HepG2 (cell line): ENCODE results near the gene MRPL54. TPM values are rescaled to one million over a fixed set of nuclear protein-coding genes. Genes with fewer than 3 reads are reported as not detected.

ENCODE experiments used
- ATM ChIP-seq: fragments of 450-650 bp; IDR thresholded peaks from 2 replicates; pipeline ENCODE4 v1.7.1; 2017; ENCODE audit warnings: mild to moderate bottlenecking, borderline replicate concordance
- CEBPG ChIP-seq: IDR thresholded peaks from 2 replicates; pipeline ENCODE4 v1.6.1; 2016
- CSRNP1 ChIP-seq: sonication (generic); formaldehyde crosslinking; IDR thresholded peaks from 2 replicates; pipeline ENCODE4 v1.8.1; 2023; ENCODE audit warnings: mild to moderate bottlenecking, missing genetic modification reagents
- CTCF ChIP-seq: sonication (generic); formaldehyde crosslinking; IDR thresholded peaks from 2 replicates; pipeline ENCODE4 v1.5.0; 2020; ENCODE audit warnings: mild to moderate bottlenecking, missing genetic modification reagents, moderate library complexity
- ETS1 ChIP-seq: sonication (generic); formaldehyde crosslinking; IDR thresholded peaks from 2 replicates; pipeline ENCODE4 v1.4.0; 2020; ENCODE audit warnings: missing genetic modification reagents
- FOSL2 ChIP-seq: sonication (generic); formaldehyde crosslinking; IDR thresholded peaks from 2 replicates; pipeline ENCODE4 v1.4.0; 2020; ENCODE audit warnings: missing genetic modification reagents
- KLF6 ChIP-seq: IDR thresholded peaks from 2 replicates; pipeline ENCODE4 v1.8.0; 2016; ENCODE audit warnings: missing biosample characterization, missing genetic modification reagents
- MAZ ChIP-seq, 2 experiments: sonication (generic) in 1 of 2; formaldehyde crosslinking in 1 of 2; IDR thresholded peaks; 2 replicates each; pipeline versions ENCODE4 v1.5.0 to v1.6.1; 2012 to 2020; ENCODE audit warnings: low read depth in 2 of 2, mild to moderate bottlenecking in 2 of 2, borderline replicate concordance in 1 of 2, improper control_type of control experiment in 1 of 2, low read length in 1 of 2, missing genetic modification reagents in 1 of 2, moderate library complexity in 1 of 2
- MEF2D ChIP-seq: sonication (generic); formaldehyde crosslinking; IDR thresholded peaks from 2 replicates; pipeline ENCODE4 v1.5.1; 2020; ENCODE audit warnings: mild to moderate bottlenecking, missing genetic modification reagents
- NAIF1 ChIP-seq: sonication (generic); formaldehyde crosslinking; IDR thresholded peaks from 2 replicates; pipeline ENCODE4 v1.5.0; 2020; ENCODE audit warnings: mild to moderate bottlenecking, missing genetic modification reagents, borderline replicate concordance
- PITX1 ChIP-seq: sonication (generic); formaldehyde crosslinking; IDR thresholded peaks from 2 replicates; pipeline ENCODE4 v1.5.1; 2020; ENCODE audit warnings: mild to moderate bottlenecking, missing genetic modification reagents
- RNF2 ChIP-seq: fragments of 450-650 bp; conservative IDR thresholded peaks from 2 replicates; pipeline ENCODE4 v1.6.1; 2016; ENCODE audit warnings: low read depth
- SALL1 ChIP-seq: sonication (generic); formaldehyde crosslinking; IDR thresholded peaks from 2 replicates; pipeline ENCODE4 v1.8.0; 2022; ENCODE audit warnings: mild to moderate bottlenecking, missing genetic modification reagents
- SNRNP70 ChIP-seq: fragments of 200-400 bp; formaldehyde crosslinking; IDR thresholded peaks from 2 replicates; pipeline ENCODE4 v1.6.1; 2017; ENCODE audit warnings: mild to moderate bottlenecking, low read depth, low read length, moderate library complexity
- SP1 ChIP-seq, 2 experiments: fragments of 450-650 bp in 1 of 2; sonication (generic) in 1 of 2; formaldehyde crosslinking in 1 of 2; IDR thresholded peaks; 2 replicates each; pipeline versions ENCODE4 v1.4.0 to v1.6.1; 2016 to 2020; ENCODE audit warnings: missing genetic modification reagents in 1 of 2
- SPEN ChIP-seq: sonication (generic); formaldehyde crosslinking; IDR thresholded peaks from 2 replicates; pipeline ENCODE4 v1.5.1; 2020; ENCODE audit warnings: low read depth, mild to moderate bottlenecking, missing genetic modification reagents
- ZBTB20 ChIP-seq: sonication (generic); formaldehyde crosslinking; IDR thresholded peaks from 2 replicates; pipeline ENCODE4 v1.8.1; 2023; ENCODE audit warnings: missing genetic modification reagents, low read depth, mild to moderate bottlenecking, borderline replicate concordance
- ZFY ChIP-seq: sonication (generic); formaldehyde crosslinking; IDR thresholded peaks from 2 replicates; pipeline ENCODE4 v1.4.0; 2020; ENCODE audit warnings: missing genetic modification reagents
- ZMYM3 ChIP-seq: sonication (generic); formaldehyde crosslinking; IDR thresholded peaks from 2 replicates; pipeline ENCODE4 v1.5.1; 2020; ENCODE audit warnings: mild to moderate bottlenecking, missing genetic modification reagents
- ZNF260 ChIP-seq: sonication (generic); formaldehyde crosslinking; IDR thresholded peaks from 2 replicates; pipeline ENCODE4 v1.4.0; 2020; ENCODE audit warnings: missing genetic modification reagents, low read depth, mild to moderate bottlenecking, borderline replicate concordance
- ZNF367 ChIP-seq: sonication (generic); formaldehyde crosslinking; IDR thresholded peaks from 2 replicates; pipeline ENCODE4 v1.4.0; 2020; ENCODE audit warnings: missing genetic modification reagents, borderline replicate concordance
- ZNF552 ChIP-seq: sonication (generic); formaldehyde crosslinking; IDR thresholded peaks from 2 replicates; pipeline ENCODE4 v1.9.0; 2022; ENCODE audit warnings: missing genetic modification reagents, mild to moderate bottlenecking, borderline replicate concordance
- ZNF564 ChIP-seq: sonication (generic); formaldehyde crosslinking; IDR thresholded peaks from 2 replicates; pipeline ENCODE4 v1.8.1; 2023; ENCODE audit warnings: mild to moderate bottlenecking, missing genetic modification reagents
- ZNF652 ChIP-seq: IDR thresholded peaks from 2 replicates; pipeline ENCODE4 v1.6.1; 2016; ENCODE audit warnings: low read depth, borderline replicate concordance
- polyA plus RNA-seq, 8 experiments: library from polyadenylated mRNA; depleted of rRNA in 3 of 8; stranded (reverse) in 7 of 8; unstranded in 1 of 8; fragments of >200 nt; fragmentation: Illumina TruSeq in 4 of 8; extraction: Trizol in 4 of 8; gene quantifications; 2 replicates each; pipeline versions ENCODE4 v1.2.1 to v1.2.3, GENCODE V29; 2011 to 2016; ENCODE audit warnings: low read depth in 4 of 8, missing spikeins in 1 of 8, mixed read lengths in 1 of 8; ENCODE audit not compliant: insufficient read depth in 1 of 8
- total RNA-seq, 5 experiments: library from RNA; depleted of rRNA; stranded (reverse); fragments of >200 nt; fragmentation: Illumina TruSeq; extraction: Trizol; gene quantifications; 2 replicates each; pipeline ENCODE4 v1.2.3, GENCODE V29; 2016; ENCODE audit warnings: low read depth in 1 of 5
- TF ChIP-seq, protein P1 (sequence below): IDR thresholded peaks from 2 replicates; pipeline ENCODE4 v1.6.1; 2012; ENCODE audit warnings: inconsistent platforms

MRPL54 gene
- total and polyA plus RNA-seq, 2 of the 13 experiments (the other 11 are each of a cell fraction or from before 2014, with no cell fraction given) = 36.8 to 66.9 TPM

- TF ChIP-seq ZNF552 (CRISPR knock-in tag) = 0 out of 2 replicates have a peak, but pooled peaks have one; percentile 30
- peak; percentile 42; the same call in 1 of the 2 replicates for TF ChIP-seq ZBTB20 (CRISPR knock-in tag)
- no peak for TF ChIP-seq ZNF367 (CRISPR knock-in tag)
- TF ChIP-seq ETS1 (CRISPR knock-in tag) = no peak
- TF ChIP-seq, protein P1, sequence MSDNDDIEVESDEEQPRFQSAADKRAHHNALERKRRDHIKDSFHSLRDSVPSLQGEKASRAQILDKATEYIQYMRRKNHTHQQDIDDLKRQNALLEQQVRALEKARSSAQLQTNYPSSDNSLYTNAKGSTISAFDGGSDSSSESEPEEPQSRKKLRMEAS = peak; percentile 95
- peak; percentile 57 for TF ChIP-seq PITX1
- no peak for TF ChIP-seq ATM
- TF ChIP-seq RNF2 = peak; percentile 63
- TF ChIP-seq ZFY (CRISPR knock-in tag) = 0 out of 2 replicates have a peak, but pooled peaks have one; percentile 26
- no peak for TF ChIP-seq SNRNP70
- no peak for TF ChIP-seq MEF2D
- peak; percentile 78; the same call in 1 of the 2 replicates for TF ChIP-seq KLF6 (CRISPR knock-in tag)
- no peak for TF ChIP-seq ZNF564
- no peak for TF ChIP-seq ZNF260 (CRISPR knock-in tag)
- TF ChIP-seq ZMYM3 (CRISPR knock-in tag) = 0 out of 2 replicates have a peak, but pooled peaks have one; percentile 16
- peak; percentile 79 for TF ChIP-seq CTCF (CRISPR knock-in tag)
- TF ChIP-seq NAIF1 (CRISPR knock-in tag) = no peak
- TF ChIP-seq ZNF652 = no peak
- TF ChIP-seq MAZ (IDR thresholded peaks at IDR 0.05; ENCODE audit: borderline replicate concordance, low read depth, low read length) = no peak
- TF ChIP-seq MAZ (CRISPR knock-in tag; IDR thresholded peaks at IDR 0.05; ENCODE audit: low read depth) = no peak
- TF ChIP-seq SP1 (IDR thresholded peaks at IDR 0.05) = no peak
- TF ChIP-seq SP1 (CRISPR knock-in tag; IDR thresholded peaks at IDR 0.05) = peak; percentile 43; the same call in 1 of the 2 replicates
- TF ChIP-seq CSRNP1 (CRISPR knock-in tag) = 0 out of 2 replicates have a peak, but pooled peaks have one; percentile 34
- peak; percentile 75 for TF ChIP-seq SALL1 (CRISPR knock-in tag)
- TF ChIP-seq CEBPG (CRISPR knock-in tag) = peak; percentile 16; the same call in 1 of the 2 replicates
- 0 out of 2 replicates have a peak, but pooled peaks have one; percentile 27 for TF ChIP-seq SPEN (CRISPR knock-in tag)
- peak; percentile 17; the same call in 1 of the 2 replicates for TF ChIP-seq FOSL2 (CRISPR knock-in tag)
These were observed 21.4 kb downstream of the MRPL54 start (continued) for GRCh38 chr19:3783660-3784584.
